Osteocyte (in vitro differentiated cells): Measurements from ENCODE around the gene APEX2. TPM values are rescaled to one million over a fixed set of nuclear protein-coding genes. Genes with fewer than 3 reads are reported as not detected.
A peak's percentile ranks its signal among the peaks of the same experiment; 100 is the strongest.

Experiments
- DNase-seq: peaks from one replicate; pipeline ENCODE4 v3.0.0; 2021; ENCODE audit warnings: mixed read lengths; ENCODE audit not compliant: unreplicated experiment; ENCODE audit errors: extremely low spot score
- H3K27ac Mint-ChIP-seq: one replicate; pipeline ENCODE4 v1.8.0; 2021; ENCODE audit warnings: mild to moderate bottlenecking, mixed read lengths; ENCODE audit not compliant: unreplicated experiment
- H3K27me3 Mint-ChIP-seq: one replicate; pipeline ENCODE4 v1.8.0; 2021; ENCODE audit warnings: mixed read lengths; ENCODE audit not compliant: unreplicated experiment
- H3K36me3 Mint-ChIP-seq: one replicate; pipeline ENCODE4 v1.8.0; 2021; ENCODE audit warnings: mixed read lengths; ENCODE audit not compliant: unreplicated experiment
- H3K4me1 Mint-ChIP-seq: one replicate; pipeline ENCODE4 v1.8.0; 2021; ENCODE audit warnings: mixed read lengths; ENCODE audit not compliant: unreplicated experiment
- H3K4me3 Mint-ChIP-seq: one replicate; pipeline ENCODE4 v1.8.0; 2021; ENCODE audit warnings: mild to moderate bottlenecking, moderate library complexity, mixed read lengths; ENCODE audit not compliant: unreplicated experiment
- H3K9me3 Mint-ChIP-seq: one replicate; pipeline ENCODE4 v1.8.0; 2021; ENCODE audit warnings: mixed read lengths; ENCODE audit not compliant: unreplicated experiment
- CTCF ChIP-seq: fragments of 200-600 bp; sonication (generic); IDR thresholded peaks from 2 replicates; pipeline ENCODE4 v1.5.0; 2021; ENCODE audit warnings: antibody characterized with exemption, mild to moderate bottlenecking, moderate library complexity
- total RNA-seq: library from RNA; stranded (reverse); gene quantifications from 2 replicates; pipeline ENCODE4 v1.2.1, GENCODE V29; 2021

Gene APEX2
- total RNA-seq, 1 donor from 2014 or later = 13.6 TPM

- Mint-ChIP-seq H3K4me3 (no peak overlapping the region), H3K27ac (no peak overlapping the region), H3K9me3 (no peaks in the 10 kb centered on the region), H3K36me3 (peaks cover 17% of the 10 kb centered on the region), H3K27me3 (no peaks in the 10 kb centered on the region), H3K4me1 (peaks cover 11% of the 10 kb centered on the region)
- no peak for TF ChIP-seq CTCF
- no peak for DNase-seq
Measured at GRCh38 chrX:55005256-55005655, 5.1 kb downstream of the APEX2 start.

- no peaks in the 10 kb centered on the region for H3K27me3 Mint-ChIP-seq
- no peaks in the 10 kb centered on the region for H3K4me1 Mint-ChIP-seq
- no peak overlapping the region for H3K27ac Mint-ChIP-seq
- no peak for DNase-seq
- H3K4me3 Mint-ChIP-seq = no peak overlapping the region
- TF ChIP-seq CTCF = no peak
- H3K9me3 Mint-ChIP-seq = no peaks in the 10 kb centered on the region
- peaks cover 15% of the 10 kb centered on the region for H3K36me3 Mint-ChIP-seq
Measured at GRCh38 chrX:55006827-55007621, 6.9 kb downstream of the APEX2 start.

- Mint-ChIP-seq H3K4me3 (no peak overlapping the region), H3K9me3 (no peaks in the 10 kb centered on the region), H3K4me1 (no peaks in the 10 kb centered on the region), H3K27me3 (no peaks in the 10 kb centered on the region), H3K27ac (no peak overlapping the region), H3K36me3 (peaks cover 15% of the 10 kb centered on the region)
- no peak for TF ChIP-seq CTCF
- no peak for DNase-seq
Measured at GRCh38 chrX:55007656-55008055, 7.5 kb downstream of the APEX2 start.

GRCh38 chrX:55008571-55009358 is 8.6 kb downstream of the APEX2 start:
- no peak for DNase-seq
- Mint-ChIP-seq H3K4me3 (no peak overlapping the region), H3K27ac (no peak overlapping the region), H3K4me1 (no peaks in the 10 kb centered on the region), H3K36me3 (peaks cover 12% of the 10 kb centered on the region), H3K9me3 (no peaks in the 10 kb centered on the region), H3K27me3 (no peaks in the 10 kb centered on the region)
- no peak for TF ChIP-seq CTCF

GRCh38 chrX:55011294-55011693 is 11.1 kb downstream of the APEX2 start:
- no peak for DNase-seq
- no peaks in the 10 kb centered on the region for H3K4me1 Mint-ChIP-seq
- H3K36me3 Mint-ChIP-seq = peaks cover 6% of the 10 kb centered on the region
- TF ChIP-seq CTCF = peak; percentile 49
- H3K4me3 Mint-ChIP-seq = no peak overlapping the region
- no peak overlapping the region for H3K27ac Mint-ChIP-seq
- no peaks in the 10 kb centered on the region for H3K27me3 Mint-ChIP-seq
- no peaks in the 10 kb centered on the region for H3K9me3 Mint-ChIP-seq
